ENCODE measurements around the gene AZGP1. TPM values are rescaled to one million over a fixed set of nuclear protein-coding genes. Genes with fewer than 3 reads are reported as not detected.
"Not testable (repeated sequence)": the region's sequence is repeated elsewhere in the genome, so short reads cannot be mapped to it uniquely, and the experiment has no call there.

The AZGP1 gene
- total RNA-seq, 1 donor from 2014 or later, result not detected

DNA sequence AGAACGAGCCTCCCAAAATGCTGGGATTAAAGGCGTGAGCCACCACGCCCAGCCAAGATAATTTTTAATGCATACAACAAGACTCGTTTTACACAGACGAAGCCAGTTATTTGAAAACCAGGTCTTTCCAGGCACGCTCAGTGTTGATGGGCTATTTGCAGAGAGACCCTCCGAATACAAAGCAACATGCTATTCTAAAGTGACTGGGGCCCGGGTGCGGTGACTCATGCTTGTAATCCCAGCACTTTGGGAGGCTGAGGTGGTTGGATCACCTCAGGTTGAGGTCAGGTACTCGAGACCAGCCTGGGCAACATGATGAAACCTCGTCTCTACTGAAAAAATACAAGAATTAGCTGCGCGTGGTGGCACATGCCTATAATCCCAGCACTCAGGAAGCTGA, 795 bp upstream of the AZGP1 start:
- no peaks in the 10 kb centered on the region for H3K4me1 Mint-ChIP-seq (ENCODE audit: low read depth)
- DNase-seq (ENCODE audit: low spot score), result no peak
- no peak overlapping the region for H3K4me3 Mint-ChIP-seq (ENCODE audit: unreplicated experiment)
- peaks cover 6% of the 10 kb centered on the region for H3K9me3 Mint-ChIP-seq (ENCODE audit: low read depth)
- TF ChIP-seq, protein P1, sequence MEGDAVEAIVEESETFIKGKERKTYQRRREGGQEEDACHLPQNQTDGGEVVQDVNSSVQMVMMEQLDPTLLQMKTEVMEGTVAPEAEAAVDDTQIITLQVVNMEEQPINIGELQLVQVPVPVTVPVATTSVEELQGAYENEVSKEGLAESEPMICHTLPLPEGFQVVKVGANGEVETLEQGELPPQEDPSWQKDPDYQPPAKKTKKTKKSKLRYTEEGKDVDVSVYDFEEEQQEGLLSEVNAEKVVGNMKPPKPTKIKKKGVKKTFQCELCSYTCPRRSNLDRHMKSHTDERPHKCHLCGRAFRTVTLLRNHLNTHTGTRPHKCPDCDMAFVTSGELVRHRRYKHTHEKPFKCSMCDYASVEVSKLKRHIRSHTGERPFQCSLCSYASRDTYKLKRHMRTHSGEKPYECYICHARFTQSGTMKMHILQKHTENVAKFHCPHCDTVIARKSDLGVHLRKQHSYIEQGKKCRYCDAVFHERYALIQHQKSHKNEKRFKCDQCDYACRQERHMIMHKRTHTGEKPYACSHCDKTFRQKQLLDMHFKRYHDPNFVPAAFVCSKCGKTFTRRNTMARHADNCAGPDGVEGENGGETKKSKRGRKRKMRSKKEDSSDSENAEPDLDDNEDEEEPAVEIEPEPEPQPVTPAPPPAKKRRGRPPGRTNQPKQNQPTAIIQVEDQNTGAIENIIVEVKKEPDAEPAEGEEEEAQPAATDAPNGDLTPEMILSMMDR (IDR thresholded peaks at IDR 0.05), result no peak
- H3K27me3 Mint-ChIP-seq (ENCODE audit: low read depth), result peaks cover 25% of the 10 kb centered on the region
- H3K27ac Mint-ChIP-seq (ENCODE audit: unreplicated experiment), result no peak overlapping the region
- no peaks in the 10 kb centered on the region for H3K36me3 Mint-ChIP-seq (ENCODE audit: low read depth)

DNA sequence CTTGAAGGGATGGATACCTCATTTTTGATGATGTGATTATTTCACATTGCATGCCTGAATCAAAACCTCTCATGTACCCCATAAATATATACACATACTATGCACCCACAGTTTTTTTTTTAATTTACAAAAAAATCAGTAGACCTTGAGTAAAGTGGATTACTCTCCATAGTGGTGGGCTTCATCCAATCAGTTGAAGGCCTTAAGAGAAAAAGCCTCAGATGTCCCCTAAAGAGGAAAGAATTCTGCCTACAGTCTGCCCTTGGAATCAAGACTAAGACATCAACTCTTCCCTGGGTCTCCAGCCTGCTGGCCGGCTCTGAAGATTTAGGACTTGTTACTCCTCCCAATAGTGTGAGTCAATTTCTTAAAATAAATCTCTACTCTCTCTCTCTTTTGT, 1.1 kb downstream of the AZGP1 start:
- TF ChIP-seq, protein P1 (IDR thresholded peaks at IDR 0.05), result no peak
- no peak for DNase-seq (ENCODE audit: low spot score)
- Mint-ChIP-seq H3K9me3 (ENCODE audit: low read depth) (peaks cover 6% of the 10 kb centered on the region), H3K27ac (ENCODE audit: unreplicated experiment) (no peak overlapping the region), H3K4me1 (ENCODE audit: low read depth) (no peaks in the 10 kb centered on the region), H3K27me3 (ENCODE audit: low read depth) (peaks cover 24% of the 10 kb centered on the region), H3K4me3 (ENCODE audit: unreplicated experiment) (no peak overlapping the region), H3K36me3 (ENCODE audit: low read depth) (no peaks in the 10 kb centered on the region)

DNA sequence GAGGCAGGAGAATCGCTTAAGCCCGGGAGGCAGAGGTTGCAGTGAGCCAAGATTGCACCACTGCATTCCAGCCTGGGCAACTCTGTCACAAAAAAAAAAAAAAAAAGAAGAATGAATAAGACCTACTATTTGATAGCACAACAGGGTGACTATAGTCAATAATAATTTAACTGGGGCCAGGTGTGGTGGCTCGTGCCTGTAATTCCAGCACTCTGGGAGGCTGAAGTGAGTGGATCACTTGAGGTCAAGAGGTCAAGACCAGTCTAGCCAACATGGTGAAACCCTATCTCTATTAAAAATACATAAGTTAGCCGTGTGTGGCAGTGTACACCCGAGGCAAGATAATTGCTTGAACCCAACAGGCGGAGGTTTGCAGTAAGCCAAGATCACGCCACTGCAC, 2.0 kb downstream of the AZGP1 start:
- not testable (repeated sequence) for H3K36me3 Mint-ChIP-seq (ENCODE audit: low read depth); H3K27ac Mint-ChIP-seq (ENCODE audit: unreplicated experiment); H3K4me1 Mint-ChIP-seq (ENCODE audit: low read depth); H3K4me3 Mint-ChIP-seq (ENCODE audit: unreplicated experiment); DNase-seq (ENCODE audit: low spot score); H3K9me3 Mint-ChIP-seq (ENCODE audit: low read depth)
- H3K27me3 Mint-ChIP-seq (ENCODE audit: low read depth), result peaks cover 24% of the 10 kb centered on the region

DNA sequence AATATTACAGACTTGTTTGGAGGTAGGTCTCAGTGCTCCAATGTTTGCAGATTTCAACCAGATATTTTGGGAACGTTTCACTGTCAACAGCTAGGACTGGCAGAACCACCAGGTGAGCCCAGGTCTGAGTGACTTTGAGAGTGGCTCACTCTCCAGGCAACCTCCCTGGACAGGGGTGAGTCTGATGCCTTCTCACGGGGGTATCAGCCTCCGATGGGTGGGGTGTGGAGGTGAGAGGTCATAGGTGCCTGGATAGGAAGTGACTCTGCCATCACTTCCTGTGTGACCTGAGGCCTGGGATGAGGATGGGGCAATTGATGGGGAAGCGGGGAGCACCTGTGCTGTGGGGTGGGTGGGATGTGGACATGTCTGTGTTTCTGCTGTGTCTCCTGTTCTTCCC, 4.6 kb downstream of the AZGP1 start:
- TF ChIP-seq, protein P1 (IDR thresholded peaks at IDR 0.05), result no peak
- DNase-seq (ENCODE audit: low spot score), result no peak
- Mint-ChIP-seq H3K36me3 (ENCODE audit: low read depth) (no peaks in the 10 kb centered on the region), H3K9me3 (ENCODE audit: low read depth) (peaks cover 6% of the 10 kb centered on the region), H3K27me3 (ENCODE audit: low read depth) (peaks cover 32% of the 10 kb centered on the region), H3K4me1 (ENCODE audit: low read depth) (no peaks in the 10 kb centered on the region), H3K4me3 (ENCODE audit: unreplicated experiment) (no peak overlapping the region), H3K27ac (ENCODE audit: unreplicated experiment) (no peak overlapping the region)

DNA sequence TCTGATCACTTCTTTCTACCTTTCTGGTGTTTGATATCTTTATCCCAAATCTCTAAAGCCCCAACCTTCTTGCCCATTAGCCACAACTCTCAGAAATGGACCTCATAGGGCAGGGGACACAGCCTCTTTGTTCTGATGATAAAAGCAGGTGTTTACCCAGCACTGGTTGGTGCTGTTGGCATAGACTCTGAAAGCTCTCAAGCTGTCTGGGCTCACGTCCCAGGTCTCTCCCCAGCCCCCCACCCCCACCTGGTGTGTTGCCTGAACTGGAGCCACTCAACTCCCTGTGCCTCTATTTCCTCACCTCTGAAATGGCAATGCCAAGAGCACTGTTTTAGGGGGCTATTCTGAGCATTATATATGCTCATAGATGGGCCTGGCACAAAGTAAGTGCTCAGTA, 6.0 kb downstream of the AZGP1 start:
- not testable (repeated sequence) for DNase-seq (ENCODE audit: low spot score); H3K36me3 Mint-ChIP-seq (ENCODE audit: low read depth); H3K4me1 Mint-ChIP-seq (ENCODE audit: low read depth); H3K27ac Mint-ChIP-seq (ENCODE audit: unreplicated experiment); H3K4me3 Mint-ChIP-seq (ENCODE audit: unreplicated experiment); H3K9me3 Mint-ChIP-seq (ENCODE audit: low read depth)
- H3K27me3 Mint-ChIP-seq (ENCODE audit: low read depth), result peaks cover 29% of the 10 kb centered on the region

DNA sequence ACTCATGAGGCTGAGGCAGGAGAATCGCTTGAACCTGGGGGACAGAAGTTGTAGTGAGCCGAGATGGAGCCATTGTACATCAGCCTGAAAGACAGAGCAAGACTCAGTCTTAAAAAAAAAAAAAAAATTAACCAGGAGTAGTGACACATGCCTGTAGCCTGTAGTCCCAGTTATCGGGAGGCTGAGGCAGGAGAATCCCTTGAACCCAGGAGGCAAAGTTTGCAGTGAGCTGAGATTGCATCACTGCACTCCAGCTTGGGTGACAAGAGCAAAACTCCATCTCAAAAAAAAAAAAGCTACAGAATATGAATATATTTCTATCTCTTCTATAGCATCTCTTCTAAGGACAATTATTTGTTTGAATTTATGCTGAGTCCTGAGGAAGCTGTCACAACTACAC, 6.5 kb downstream of the AZGP1 start:
- H3K27me3 Mint-ChIP-seq (ENCODE audit: low read depth), result peaks cover 34% of the 10 kb centered on the region
- H3K4me3 Mint-ChIP-seq (ENCODE audit: unreplicated experiment), result no peak overlapping the region
- peaks cover 6% of the 10 kb centered on the region for H3K9me3 Mint-ChIP-seq (ENCODE audit: low read depth)
- H3K27ac Mint-ChIP-seq (ENCODE audit: unreplicated experiment), result no peak overlapping the region
- no peak for DNase-seq (ENCODE audit: low spot score)
- TF ChIP-seq, protein P1 (IDR thresholded peaks at IDR 0.05), result no peak
- H3K4me1 Mint-ChIP-seq (ENCODE audit: low read depth), result no peaks in the 10 kb centered on the region
- H3K36me3 Mint-ChIP-seq (ENCODE audit: low read depth), result no peaks in the 10 kb centered on the region

All from chondrocyte (in vitro differentiated cells).